Adipose tissue (tissue), 3 donors: Measurements from ENCODE around the gene TRIM63. TPM values are rescaled to one million over a fixed set of nuclear protein-coding genes. Genes with fewer than 3 reads are reported as not detected.

ENCODE experiments used
- H3K27ac ChIP-seq: one replicate; pipeline ENCODE4 v1.5.1; 2013; ENCODE audit warnings: low read depth, low read length
- WGBS, 3 donors: extraction: QIAGEN DNeasy Blood & Tissue Kit; methylation state at CpG; one replicate each; pipeline ENCODE4 v1.1.7; 2013; 5-methylcytosine and 5-hydroxymethylcytosine counted together
- polyA plus RNA-seq, 3 donors: library from polyadenylated mRNA; stranded (reverse); fragments of 200-250 nt; gene quantifications; one replicate each; pipeline ENCODE4 v1.2.3, GENCODE V29; 2013
- donor health status: healthy with polysubstance abuse.
- donor health status: Bipolar disorder and iron deficiency.
- donor health status: healthy.

Gene TRIM63
- polyA plus RNA-seq, 3 donors: 0.11 to 0.67 (median 0.12) TPM

DNA sequence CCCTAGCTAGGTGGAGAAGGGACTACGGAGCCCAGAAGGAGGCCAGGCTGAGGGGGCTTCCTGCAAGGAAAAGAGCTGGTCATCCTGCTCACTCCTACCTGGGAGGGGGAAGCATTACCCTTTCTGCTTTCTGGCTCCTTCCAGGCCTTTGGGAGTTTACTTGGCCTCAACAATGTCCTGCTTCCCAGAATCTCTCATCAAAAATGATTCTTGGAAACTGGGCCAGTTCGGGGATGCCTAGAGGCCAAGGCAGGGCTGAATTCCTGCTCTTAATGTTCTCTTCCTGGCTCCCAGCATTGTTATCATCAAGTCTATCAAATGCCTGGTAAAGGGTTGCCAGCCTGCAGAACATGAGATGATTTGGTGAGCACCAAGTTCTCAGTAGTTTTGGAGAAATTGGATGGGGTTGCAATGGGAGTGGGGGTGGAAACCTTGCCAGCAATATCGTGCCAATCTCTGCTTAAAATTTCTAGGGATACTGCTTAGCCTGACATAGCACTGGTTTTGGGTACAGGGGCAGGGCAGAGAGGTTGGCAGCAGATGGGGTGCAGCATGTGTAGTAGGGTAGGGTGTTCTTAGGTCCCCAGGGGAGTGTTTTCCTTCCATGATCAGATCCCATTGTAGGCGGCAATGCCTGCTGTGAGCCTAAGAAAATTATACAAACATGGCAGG lies 61.9 kb downstream of the TRIM63 start:
- H3K27ac ChIP-seq: no peak overlapping the region
- WGBS, 3 donors: 52 to 68% (median 60%) methylated on average over 4 of the region's 4 CpGs

DNA sequence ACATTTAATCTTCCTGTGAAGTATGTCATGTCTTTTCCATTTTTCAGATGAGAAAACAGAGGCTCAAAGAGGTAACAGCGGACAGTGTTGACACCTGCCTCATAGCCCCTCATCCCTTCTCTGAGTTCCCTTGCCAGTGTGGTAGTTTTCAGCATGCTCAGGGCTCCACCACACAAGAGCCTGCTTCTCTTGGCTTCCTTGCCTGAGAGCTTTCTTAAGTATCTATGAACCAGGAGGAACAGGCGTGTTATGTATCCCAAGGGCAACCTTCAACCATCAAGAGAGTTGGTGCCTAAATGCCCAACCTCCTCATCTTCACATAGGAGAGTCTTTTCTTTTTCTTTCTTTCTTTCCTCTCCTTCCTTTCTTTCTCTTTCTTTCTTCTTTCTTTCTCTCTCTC lies 63.7 kb downstream of the TRIM63 start:
- 82 to 83% (median 82%) methylated on average over 2 of the region's 2 CpGs for WGBS, 3 donors
- H3K27ac ChIP-seq: no peak overlapping the region

DNA sequence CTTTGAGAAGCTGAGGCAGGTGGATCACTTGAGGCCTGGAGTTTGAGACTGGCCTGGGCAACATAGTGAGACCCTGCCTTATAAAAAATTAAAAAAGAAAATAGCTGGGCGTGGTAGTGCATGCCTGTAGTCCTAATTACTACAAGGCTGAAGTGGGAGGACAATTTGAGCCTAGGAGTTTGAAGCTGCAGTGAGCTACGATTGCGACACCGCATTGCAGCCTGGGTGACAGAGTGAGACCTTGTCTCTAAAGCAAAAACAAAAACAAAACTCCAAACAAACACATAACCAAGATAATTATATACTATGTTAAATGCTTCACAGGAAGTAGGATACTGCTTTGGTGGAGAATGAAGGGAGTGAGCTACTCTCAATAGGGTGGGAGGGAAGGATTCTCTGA lies 64.2 kb downstream of the TRIM63 start:
- H3K27ac ChIP-seq: no peak overlapping the region
- 81 to 98% (median 84%) methylated on average over 4 of the region's 4 CpGs for WGBS, 3 donors

Other genes starting within 250 kb of the TRIM63 start
- gene MTFR1L, start 247.7 kb downstream of the TRIM63 start, polyA plus RNA-seq: 10 to 100 TPM; 28.7 to 52.7 (median 49.7) TPM
- under 1 TPM; 0.08 to 0.34 (median 0.22) TPM for gene AUNIP, start 208.2 kb downstream of the TRIM63 start, polyA plus RNA-seq
- 1 to 10 TPM; 2.5 to 3.5 (median 2.9) TPM for gene PAQR7, start 191.9 kb downstream of the TRIM63 start, polyA plus RNA-seq
- gene STMN1, start 161.2 kb downstream of the TRIM63 start, polyA plus RNA-seq: 10 to 100 TPM in 2 of 3 donors, 1 to 10 TPM in 1; 9.8 to 46.1 (median 23.4) TPM
- 1 to 10 TPM; 4.3 to 9.8 (median 4.9) TPM for gene PAFAH2, start 69.6 kb downstream of the TRIM63 start, polyA plus RNA-seq
- gene EXTL1, start 45.9 kb downstream of the TRIM63 start, polyA plus RNA-seq: under 1 TPM; 0.04 to 0.34 (median 0.09) TPM
- gene SLC30A2, start 21.5 kb downstream of the TRIM63 start, polyA plus RNA-seq: 10 to 100 TPM in 1 of 3 donors, under 1 TPM in 1, not detected in 1; 0.07 to 99.7 TPM
- 1 to 10 TPM; 1.7 to 2.7 (median 1.7) TPM for gene PDIK1L, start 44.2 kb upstream of the TRIM63 start, polyA plus RNA-seq
- gene FAM110D, start 91.4 kb upstream of the TRIM63 start, polyA plus RNA-seq: 10 to 100 TPM in 2 of 3 donors, 1 to 10 TPM in 1; 1.5 to 13.4 (median 13.3) TPM
- gene C1orf232, start 101.3 kb upstream of the TRIM63 start, polyA plus RNA-seq: not detected
- gene ZNF593, start 102.3 kb upstream of the TRIM63 start, polyA plus RNA-seq: 10 to 100 TPM; 58.4 to 94.6 (median 80.4) TPM
- gene ZNF593OS, start 104.2 kb upstream of the TRIM63 start, polyA plus RNA-seq: under 1 TPM in 2 of 3 donors, not detected in 1; 0.32 to 0.61 TPM
- gene CNKSR1, start 109.9 kb upstream of the TRIM63 start, polyA plus RNA-seq: 10 to 100 TPM in 1 of 3 donors, 1 to 10 TPM in 2; 1.1 to 13.7 (median 1.3) TPM
- not detected for gene CATSPER4, start 123.0 kb upstream of the TRIM63 start, polyA plus RNA-seq
- 1 to 10 TPM; 1.3 to 3.3 (median 1.9) TPM for gene CEP85, start 166.6 kb upstream of the TRIM63 start, polyA plus RNA-seq
- gene SH3BGRL3, start 212.5 kb upstream of the TRIM63 start, polyA plus RNA-seq: 100 to 1,000 TPM in 2 of 3 donors, 10 to 100 TPM in 1; 54.1 to 269 (median 154) TPM
- 10 to 100 TPM; 13.1 to 19.1 (median 16.9) TPM for gene UBXN11, start 239.0 kb upstream of the TRIM63 start, polyA plus RNA-seq